GM19452 (cell line): Measurements from ENCODE around the gene TMEM219.

Experiments
- ATAC-seq: cut with Tn5 transposase; IDR thresholded peaks from one replicate; pipeline ENCODE4 v1.9.1; 2021; ENCODE audit not compliant: unreplicated experiment

The TMEM219 gene

DNA sequence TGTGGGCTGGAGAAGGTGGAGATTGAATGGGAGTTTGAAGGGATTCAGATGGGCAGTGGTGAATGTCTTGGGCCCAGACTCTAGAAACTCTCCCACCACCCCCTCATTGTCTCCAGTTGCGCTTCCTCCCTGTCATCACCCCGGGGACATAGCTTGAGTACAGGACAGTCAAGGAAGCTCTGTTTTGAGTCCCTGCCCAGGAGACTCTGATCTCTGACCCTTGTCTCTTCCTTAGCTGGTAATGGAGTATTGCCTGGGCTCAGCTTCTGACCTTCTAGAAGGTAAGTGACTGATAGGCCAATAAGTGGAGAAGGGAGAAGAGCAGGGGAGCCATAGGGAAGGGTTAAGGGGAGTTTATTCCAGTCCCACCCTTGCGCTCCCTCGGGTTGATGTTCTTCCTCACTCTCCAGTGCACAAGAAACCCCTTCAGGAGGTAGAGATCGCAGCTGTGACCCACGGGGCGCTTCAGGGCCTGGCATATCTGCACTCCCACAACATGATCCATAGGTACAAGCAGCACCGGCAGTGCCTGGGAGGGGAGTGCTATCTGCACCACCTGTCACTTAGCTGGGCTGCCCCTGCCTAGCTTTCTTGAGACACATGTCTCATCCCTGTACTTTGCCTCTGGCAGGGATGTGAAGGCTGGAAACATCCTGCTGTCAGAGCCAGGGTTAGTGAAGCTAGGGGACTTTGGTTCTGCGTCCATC, 16.8 kb downstream of the TMEM219 start:
- no peak for ATAC-seq

DNA sequence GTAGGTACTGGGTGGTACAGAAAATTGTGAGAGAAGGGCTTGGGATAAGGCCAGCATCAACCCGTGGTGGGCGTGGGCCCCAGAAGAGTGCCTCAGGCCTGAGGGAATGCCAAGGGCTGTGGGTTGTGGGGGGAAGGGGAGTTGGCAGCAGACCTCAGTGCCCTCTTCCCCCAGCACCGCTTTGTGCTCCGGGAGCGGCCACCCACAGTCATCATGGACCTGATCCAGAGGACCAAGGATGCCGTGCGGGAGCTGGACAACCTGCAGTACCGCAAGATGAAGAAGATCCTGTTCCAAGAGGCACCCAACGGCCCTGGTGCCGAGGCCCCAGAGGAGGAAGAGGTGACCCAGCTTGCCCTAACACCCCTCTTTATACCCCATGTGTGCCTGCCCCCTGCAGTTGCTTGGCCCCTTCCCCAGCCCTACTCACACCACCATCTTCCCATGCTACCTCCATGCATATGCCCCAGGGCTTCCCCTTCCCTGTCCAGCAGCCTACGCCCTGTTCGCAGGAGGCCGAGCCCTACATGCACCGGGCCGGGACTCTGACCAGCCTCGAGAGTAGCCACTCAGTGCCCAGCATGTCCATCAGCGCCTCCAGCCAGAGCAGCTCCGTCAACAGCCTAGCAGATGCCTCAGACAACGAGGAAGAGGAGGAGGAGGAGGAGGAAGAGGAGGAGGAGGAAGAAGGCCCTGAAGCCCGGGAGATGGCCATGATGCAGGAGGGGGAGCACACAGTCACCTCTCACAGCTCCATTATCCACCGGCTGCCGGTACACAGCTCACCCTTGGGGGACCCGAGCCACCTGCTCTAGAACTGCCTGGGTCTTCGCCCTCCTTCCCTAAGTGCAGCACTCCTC, 20.9 kb downstream of the TMEM219 start:
- ATAC-seq = no peak

DNA sequence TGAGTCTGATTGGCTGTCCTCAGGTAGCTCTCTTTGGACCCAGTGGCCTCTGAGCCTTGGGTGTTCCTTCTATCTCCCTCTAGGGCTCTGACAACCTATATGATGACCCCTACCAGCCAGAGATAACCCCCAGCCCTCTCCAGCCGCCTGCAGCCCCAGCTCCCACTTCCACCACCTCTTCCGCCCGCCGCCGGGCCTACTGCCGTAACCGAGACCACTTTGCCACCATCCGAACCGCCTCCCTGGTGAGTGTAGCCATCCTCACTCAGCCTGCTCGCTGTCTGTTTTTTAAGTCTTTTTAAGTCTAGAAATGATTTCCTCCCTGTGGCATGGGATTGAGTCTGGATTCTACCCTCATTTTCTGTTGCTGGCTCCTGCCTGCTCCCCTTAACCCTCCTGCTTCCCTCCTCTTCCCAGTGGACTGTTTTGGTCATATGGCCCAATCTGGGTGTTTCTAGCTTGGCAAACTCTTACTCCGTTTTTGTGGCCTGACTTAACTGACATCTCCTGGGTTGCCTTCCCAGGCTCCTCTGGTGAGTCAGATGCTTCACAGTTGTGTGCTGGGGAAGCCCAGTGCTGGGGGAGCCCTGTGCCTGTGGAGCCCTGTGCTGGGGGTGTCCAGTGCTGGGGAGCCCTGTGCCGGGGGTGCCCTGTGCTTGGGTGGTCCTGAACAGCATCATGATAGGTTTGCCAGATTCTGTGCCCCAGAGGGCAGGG, 21.7 kb downstream of the TMEM219 start:
- ATAC-seq = no peak

DNA sequence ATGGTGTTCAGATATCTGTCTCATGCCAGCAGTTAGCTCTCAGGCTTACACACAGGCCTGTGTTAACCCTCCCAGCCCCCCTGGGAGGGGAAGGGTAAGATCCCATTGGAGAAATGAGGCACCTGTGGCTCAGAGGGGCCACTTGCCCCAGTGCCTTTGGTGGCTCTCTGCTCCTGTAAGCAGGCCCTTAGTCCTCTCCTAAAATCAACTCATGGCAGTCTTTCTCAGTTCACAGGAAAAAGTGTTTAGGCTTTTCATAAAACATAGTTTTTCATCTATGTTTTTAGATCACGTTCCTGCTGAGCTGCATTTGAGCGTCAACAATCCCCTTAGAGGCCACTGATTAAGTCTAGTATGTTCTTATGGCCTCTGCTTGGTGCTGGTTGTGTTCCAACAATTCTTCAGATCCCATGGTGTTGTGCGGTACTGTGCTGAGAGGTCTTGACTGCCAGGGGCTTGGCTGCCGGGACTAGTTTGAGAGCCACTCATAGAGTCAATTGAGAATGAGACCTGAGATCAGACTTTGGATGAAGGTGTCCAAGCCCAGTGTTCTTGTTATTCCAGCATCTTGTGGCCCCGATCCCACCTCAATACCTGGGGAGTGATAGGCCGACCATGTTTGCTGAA, 22.4 kb downstream of the TMEM219 start:
- no peak for ATAC-seq

DNA sequence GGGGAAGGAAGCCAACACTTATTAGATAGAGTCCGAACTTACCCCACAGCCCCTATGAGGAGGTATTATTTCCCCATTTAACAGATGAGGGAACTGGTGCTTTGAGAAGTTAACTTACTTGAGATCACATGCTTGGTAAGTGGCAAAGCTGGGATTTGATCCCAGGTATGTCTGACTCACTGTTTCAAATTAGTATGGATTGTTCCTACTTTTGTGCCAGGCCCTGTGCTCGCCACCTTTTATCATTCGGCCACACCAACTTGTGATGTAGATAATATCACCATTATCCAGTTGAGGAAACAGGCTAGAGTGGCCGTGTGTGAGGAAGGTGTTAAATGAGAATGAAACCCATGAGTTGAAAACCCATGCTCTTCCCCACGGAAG, 22.9 kb downstream of the TMEM219 start:
- no peak for ATAC-seq

DNA sequence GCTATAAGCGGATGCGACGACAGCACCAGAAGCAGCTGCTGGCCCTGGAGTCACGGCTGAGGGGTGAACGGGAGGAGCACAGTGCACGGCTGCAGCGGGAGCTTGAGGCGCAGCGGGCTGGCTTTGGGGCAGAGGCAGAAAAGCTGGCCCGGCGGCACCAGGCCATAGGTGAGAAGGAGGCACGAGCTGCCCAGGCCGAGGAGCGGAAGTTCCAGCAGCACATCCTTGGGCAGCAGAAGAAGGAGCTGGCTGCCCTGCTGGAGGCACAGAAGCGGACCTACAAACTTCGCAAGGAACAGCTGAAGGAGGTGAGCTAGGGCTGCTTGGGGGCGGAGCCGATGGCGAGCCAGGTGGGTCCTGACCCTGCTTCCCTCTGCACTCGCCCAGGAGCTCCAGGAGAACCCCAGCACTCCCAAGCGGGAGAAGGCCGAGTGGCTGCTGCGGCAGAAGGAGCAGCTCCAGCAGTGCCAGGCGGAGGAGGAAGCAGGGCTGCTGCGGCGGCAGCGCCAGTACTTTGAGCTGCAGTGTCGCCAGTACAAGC, 23.5 kb downstream of the TMEM219 start:
- ATAC-seq = no peak

DNA sequence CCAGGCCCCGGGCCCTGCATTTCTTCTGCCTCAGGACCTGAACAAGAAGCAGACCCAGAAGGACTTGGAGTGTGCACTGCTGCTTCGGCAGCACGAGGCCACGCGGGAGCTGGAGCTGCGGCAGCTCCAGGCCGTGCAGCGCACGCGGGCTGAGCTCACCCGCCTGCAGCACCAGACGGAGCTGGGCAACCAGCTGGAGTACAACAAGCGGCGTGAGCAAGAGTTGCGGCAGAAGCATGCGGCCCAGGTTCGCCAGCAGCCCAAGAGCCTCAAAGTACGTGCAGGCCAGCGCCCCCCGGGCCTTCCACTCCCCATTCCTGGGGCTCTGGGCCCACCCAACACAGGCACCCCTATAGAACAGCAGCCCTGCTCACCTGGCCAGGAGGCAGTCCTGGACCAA, 24.4 kb downstream of the TMEM219 start:
- no peak for ATAC-seq

DNA sequence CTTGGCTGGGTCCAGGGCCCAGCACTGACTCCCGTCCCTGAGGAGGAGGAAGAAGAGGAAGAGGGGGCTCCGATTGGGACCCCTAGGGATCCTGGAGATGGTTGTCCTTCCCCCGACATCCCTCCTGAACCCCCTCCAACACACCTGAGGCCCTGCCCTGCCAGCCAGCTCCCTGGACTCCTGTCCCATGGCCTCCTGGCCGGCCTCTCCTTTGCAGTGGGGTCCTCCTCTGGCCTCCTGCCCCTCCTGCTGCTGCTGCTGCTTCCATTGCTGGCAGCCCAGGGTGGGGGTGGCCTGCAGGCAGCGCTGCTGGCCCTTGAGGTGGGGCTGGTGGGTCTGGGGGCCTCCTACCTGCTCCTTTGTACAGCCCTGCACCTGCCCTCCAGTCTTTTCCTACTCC, 25.1 kb downstream of the TMEM219 start:
- ATAC-seq = no peak

DNA sequence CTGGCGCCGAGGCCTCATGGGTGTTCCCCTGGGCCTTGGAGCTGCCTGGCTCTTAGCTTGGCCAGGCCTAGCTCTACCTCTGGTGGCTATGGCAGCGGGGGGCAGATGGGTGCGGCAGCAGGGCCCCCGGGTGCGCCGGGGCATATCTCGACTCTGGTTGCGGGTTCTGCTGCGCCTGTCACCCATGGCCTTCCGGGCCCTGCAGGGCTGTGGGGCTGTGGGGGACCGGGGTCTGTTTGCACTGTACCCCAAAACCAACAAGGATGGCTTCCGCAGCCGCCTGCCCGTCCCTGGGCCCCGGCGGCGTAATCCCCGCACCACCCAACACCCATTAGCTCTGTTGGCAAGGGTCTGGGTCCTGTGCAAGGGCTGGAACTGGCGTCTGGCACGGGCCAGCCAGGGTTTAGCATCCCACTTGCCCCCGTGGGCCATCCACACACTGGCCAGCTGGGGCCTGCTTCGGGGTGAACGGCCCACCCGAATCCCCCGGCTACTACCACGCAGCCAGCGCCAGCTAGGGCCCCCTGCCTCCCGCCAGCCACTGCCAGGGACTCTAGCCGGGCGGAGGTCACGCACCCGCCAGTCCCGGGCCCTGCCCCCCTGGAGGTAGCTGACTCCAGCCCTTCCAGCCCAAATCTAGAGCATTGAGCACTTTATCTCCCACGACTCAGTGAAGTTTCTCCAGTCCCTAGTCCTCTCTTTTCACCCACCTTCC, 25.6 kb downstream of the TMEM219 start:
- no peak for ATAC-seq

DNA sequence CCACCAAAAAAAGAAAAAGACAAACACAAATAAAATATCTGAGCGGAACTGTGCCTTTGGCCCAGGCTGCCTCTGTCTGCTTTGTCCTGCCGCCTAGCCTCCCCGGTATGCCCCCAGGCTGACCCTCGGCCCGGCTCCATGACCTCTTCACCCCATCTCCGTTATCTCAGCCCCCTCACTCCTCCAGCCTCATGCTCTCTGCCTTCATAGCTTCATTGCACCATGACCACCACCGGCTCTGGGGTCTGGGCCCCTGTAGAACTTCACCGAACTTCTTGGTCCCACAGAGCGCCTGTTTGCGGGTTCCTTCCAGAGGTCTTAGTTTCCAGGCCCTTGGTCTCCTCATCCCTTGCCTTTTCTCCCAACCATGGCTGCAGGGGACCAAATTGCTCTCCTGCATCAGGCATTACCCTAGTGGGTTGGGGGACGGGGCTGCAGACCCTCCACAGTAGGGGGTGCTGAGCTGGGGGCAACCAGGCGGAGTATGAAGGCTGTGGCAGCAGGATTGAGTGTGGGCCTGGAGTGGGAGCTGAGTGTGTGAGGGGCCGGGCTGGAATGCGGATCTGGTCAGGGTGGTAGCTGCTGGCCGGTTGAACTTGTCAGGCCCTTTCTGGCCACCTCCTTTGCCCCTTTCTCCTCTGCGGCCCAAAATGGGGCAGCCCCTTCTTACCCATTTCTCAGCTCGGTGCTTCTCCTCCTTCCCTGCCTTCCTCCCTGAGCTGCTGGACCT, 26.6 kb downstream of the TMEM219 start:
- ATAC-seq = no peak

DNA sequence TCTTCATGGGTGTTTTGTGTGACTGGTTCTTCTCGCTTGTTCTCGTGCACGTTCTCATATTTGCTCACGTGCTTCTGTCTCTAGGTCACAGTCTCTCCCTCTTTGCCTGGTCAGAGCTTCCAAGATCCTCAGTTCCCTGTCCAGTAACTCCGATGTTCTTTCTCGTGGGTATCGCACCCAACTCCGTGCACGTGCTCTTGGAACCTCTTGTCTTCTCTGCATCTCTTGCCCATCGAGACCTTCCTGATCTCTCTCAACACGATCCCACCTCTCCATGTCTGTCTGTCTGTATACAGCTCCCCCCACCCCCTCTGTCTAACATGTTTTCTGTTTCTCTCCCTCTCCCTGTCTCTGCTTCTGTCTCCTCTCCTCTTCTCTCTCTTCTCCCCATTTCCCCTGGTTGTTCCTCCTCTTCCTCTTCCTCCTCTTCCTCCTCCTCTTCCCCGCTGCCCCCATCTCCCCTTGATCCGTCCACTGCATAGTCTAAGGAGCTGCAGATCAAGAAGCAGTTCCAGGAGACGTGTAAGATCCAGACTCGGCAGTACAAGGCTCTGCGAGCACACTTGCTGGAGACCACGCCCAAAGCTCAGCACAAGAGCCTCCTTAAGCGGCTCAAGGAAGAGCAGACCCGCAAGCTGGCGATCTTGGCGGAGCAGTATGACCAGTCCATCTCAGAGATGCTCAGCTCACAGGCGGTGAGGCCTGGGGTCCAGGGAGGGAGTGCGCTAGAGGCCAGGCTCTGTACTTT, 27.4 kb downstream of the TMEM219 start:
- no peak for ATAC-seq

DNA sequence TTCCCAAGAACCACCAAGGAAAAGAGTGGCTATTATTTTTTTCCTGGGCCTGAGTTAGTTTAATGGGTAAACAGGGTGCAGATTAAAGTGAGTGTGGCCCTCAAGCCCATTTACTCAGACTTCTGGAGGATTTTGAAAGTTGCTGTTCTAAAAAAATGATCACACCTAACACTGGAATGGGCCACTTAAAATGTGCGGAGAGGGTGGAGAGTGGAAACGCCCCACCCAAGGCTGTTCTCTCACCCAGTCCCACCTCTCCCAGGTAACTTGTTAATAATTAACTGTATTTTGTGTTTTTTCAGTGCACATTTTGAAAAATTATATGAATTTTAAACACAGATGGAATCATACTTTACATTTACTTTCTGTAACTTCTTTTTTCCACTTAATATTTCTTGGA, 28.2 kb downstream of the TMEM219 start:
- ATAC-seq = no peak

DNA sequence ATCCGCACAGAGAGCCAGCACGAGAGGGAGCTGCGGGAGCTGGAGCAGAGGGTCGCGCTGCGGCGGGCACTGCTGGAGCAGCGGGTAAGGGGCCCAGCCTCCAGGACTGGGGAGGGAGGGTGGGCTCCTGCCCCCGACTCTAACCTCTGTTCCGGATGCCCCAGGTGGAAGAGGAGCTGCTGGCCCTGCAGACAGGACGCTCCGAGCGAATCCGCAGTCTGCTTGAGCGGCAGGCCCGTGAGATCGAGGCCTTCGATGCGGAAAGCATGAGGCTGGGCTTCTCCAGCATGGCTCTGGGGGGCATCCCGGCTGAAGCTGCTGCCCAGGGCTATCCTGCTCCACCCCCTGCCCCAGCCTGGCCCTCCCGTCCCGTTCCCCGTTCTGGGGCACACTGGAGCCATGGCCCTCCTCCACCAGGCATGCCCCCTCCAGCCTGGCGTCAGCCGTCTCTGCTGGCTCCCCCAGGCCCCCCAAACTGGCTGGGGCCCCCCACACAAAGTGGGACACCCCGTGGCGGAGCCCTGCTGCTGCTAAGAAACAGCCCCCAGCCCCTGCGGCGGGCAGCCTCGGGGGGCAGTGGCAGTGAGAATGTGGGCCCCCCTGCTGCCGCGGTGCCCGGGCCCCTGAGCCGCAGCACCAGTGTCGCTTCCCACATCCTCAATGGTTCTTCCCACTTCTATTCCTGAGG, 29.1 kb downstream of the TMEM219 start:
- no peak for ATAC-seq

DNA sequence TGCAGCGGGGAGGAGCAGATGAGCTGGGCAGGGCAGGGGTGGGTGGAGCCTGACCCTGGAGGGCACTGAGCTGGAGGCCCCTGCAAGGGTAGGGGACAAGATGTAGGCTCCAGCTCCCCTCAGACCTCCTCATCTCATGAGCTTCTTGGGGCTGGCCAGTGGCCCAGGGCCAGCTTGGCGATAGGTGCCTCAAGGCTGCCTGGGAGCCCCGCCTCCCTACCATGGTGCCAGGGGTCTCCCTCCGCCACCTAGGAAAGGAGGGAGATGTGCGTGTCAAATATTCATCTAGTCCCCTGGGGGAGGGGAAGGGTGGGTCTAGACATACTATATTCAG, 29.7 kb downstream of the TMEM219 start:
- ATAC-seq = no peak

DNA sequence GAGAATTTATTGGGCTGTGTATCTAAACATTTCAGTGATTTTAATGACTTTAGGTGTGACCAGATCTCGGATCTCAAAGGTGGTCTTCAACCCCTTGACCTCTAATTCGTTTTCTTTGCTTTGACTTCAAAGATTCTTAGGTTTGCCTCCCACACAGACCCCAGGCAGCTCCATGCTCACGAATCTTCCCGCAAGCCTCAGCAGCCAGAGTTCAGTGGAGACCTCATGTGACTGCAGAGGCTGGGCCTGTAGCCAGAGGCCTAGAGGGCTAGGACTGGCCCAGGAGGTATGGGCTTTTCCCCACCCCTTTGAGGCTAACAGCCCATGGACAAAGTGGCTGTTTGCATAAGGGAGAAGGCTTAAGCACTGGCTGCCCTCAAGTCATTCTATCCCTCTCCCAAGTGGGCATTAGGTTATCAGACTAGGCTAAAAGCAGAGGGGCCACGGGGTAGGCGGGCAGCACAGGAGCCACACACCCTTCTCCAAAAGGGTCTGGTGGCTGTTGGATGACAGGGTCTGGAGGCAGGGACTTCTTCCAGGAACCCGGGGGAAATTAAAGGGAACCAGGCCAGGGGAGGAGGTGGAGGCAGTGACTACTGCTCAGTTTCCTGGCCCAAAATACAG, 30.6 kb downstream of the TMEM219 start:
- no peak for ATAC-seq

DNA sequence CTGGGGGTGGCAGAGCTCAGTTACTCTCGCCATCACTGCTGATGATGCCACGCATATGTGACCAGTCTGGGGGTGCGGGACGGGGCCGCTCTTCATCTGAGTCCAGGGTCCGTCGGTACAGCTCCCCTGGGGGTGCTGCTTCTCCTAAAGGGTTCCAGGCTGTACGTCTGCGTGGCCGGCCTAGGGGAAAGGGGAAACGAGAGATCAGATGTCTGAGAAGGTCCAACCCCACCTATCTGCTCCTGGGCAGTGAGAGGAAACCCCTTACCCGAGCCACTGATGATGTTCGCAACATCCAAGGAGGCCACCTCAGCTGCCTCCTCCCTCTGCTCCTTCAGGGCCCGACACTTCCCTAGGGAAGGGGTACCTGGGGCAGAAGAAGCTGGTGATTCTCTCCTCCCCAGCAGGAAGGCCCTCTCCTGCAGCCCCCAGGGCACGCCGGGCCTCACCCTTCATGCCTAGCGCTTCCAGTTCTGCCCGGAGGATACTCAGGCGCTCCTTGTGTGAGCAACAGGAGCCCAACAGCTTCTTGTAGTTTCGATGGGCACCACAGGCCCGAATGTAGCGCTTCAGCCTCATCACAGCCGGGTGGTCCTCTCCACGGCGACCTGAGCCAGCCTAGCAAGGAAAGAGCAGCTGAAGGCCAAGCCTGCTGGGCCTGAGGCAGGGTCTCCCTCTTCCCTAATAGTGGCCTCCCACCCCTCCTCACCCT, 31.5 kb downstream of the TMEM219 start:
- ATAC-seq = no peak

DNA sequence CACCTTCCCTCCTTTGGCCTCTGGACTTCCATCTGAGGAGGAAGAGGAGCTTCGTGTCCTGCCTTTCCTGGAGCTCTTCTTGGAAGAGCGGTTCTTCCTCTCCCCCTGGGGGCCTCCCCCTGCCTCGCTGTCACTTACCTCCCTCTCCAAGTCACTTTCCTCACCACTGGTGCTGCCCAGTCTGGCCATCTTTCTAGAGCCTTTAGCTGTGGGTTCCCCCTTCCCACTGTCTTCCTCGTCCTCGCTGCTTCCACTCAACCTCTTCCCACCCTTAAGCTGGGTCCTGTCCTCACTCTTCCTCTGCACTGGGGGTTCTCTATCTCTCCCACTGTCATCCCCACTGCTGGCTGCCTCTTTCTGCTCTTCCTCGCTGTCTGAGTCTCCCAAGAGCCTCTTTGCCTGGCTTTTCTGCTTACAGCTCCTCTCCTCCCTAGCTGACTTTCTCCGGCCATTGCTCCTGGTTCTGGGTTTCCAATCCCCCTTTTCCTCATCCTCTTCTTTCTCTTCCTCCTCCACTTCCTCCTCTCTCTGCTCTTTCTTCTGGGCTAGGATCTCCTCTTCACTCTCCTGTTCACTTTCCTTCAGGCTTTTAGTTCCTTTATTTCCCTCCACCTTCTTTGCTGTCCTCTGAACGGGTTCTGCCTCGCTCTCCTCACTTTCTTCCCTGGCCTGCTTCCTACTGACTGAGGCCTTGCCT, 32.2 kb downstream of the TMEM219 start:
- ATAC-seq = no peak
